Neuronal stem cell (in vitro differentiated cells): ENCODE measurements around the gene SHANK3.
A peak's percentile ranks its signal among the peaks of the same experiment; 100 is the strongest.

Source experiments
- DNase-seq: peaks from one replicate; pipeline ENCODE4 v3.0.0-alpha.2; 2013; ENCODE audit warnings: low spot score
- H2AFZ ChIP-seq: one replicate; pipeline ENCODE4 v1.6.1; 2013; ENCODE audit warnings: mild to moderate bottlenecking, low read length, inconsistent platforms
- H2AK5ac ChIP-seq: 2 replicates; pipeline ENCODE4 v1.6.1; 2013; ENCODE audit warnings: low read depth, mild to moderate bottlenecking, inconsistent platforms, low read length, moderate library complexity, mixed read lengths
- H2BK120ac ChIP-seq: 2 replicates; pipeline ENCODE4 v1.6.1; 2013; ENCODE audit warnings: low read depth, mild to moderate bottlenecking, inconsistent platforms, low read length, moderate library complexity, mixed read lengths
- H2BK12ac ChIP-seq: one replicate; pipeline ENCODE4 v1.6.1; 2013; ENCODE audit warnings: low read length, inconsistent platforms
- H2BK15ac ChIP-seq: 2 replicates; pipeline ENCODE4 v1.6.1; 2013; ENCODE audit warnings: mild to moderate bottlenecking, low read length, inconsistent platforms, mixed read lengths
- H2BK5ac ChIP-seq: one replicate; pipeline ENCODE4 v1.6.1; 2013; ENCODE audit warnings: inconsistent platforms, mild to moderate bottlenecking, low read length, moderate library complexity
- H3K14ac ChIP-seq: one replicate; pipeline ENCODE4 v1.6.1; 2013; ENCODE audit warnings: low read length, inconsistent platforms
- H3K18ac ChIP-seq: 2 replicates; pipeline ENCODE4 v1.6.1; 2013; ENCODE audit warnings: low read length, inconsistent platforms
- H3K23ac ChIP-seq: 2 replicates; pipeline ENCODE4 v1.6.1; 2013; ENCODE audit warnings: low read depth, mild to moderate bottlenecking, mixed read lengths, low read length, inconsistent platforms; ENCODE audit not compliant: poor library complexity
- H3K27ac ChIP-seq: replicated peaks from 3 replicates; pipeline ENCODE4 v1.5.1; 2013; ENCODE audit warnings: low read length, inconsistent platforms
- H3K27me3 ChIP-seq, 3 experiments: 2 replicates each; pipeline ENCODE4 v1.6.1; 2013; ENCODE audit warnings: low read length in 3 of 3, mild to moderate bottlenecking in 2 of 3, inconsistent platforms in 1 of 3, low read depth in 1 of 3, mixed read lengths in 1 of 3, moderate library complexity in 1 of 3; ENCODE audit not compliant: control insufficient read depth in 3 of 3, insufficient read depth in 3 of 3
- H3K36me3 ChIP-seq, 2 donors: replicated peaks in 1 of 2; 2 replicates each; pipeline ENCODE4 v1.6.1; 2013; ENCODE audit warnings: low read length in 2 of 2; ENCODE audit not compliant: control insufficient read depth in 2 of 2, insufficient read depth in 2 of 2
- H3K4ac ChIP-seq: 2 replicates; pipeline ENCODE4 v1.6.1; 2013; ENCODE audit warnings: inconsistent platforms, mild to moderate bottlenecking, low read length, moderate library complexity
- H3K4me1 ChIP-seq, 2 donors: 1 replicate in 1 of 2; 2 replicates in 1 of 2; pipeline ENCODE4 v1.6.1; 2013; ENCODE audit warnings: low read length in 2 of 2, low read depth in 1 of 2; ENCODE audit not compliant: control insufficient read depth in 2 of 2, insufficient read depth in 1 of 2
- H3K4me2 ChIP-seq: one replicate; pipeline ENCODE4 v1.6.1; 2013; ENCODE audit warnings: mild to moderate bottlenecking, low read length, inconsistent platforms; ENCODE audit not compliant: insufficient read depth, poor library complexity, severe bottlenecking
- H3K4me3 ChIP-seq, 2 donors: 2 replicates each; pipeline ENCODE4 v1.5.1; 2013; ENCODE audit warnings: low read length in 2 of 2, mild to moderate bottlenecking in 2 of 2, inconsistent platforms in 1 of 2, moderate library complexity in 1 of 2
- H3K79me1 ChIP-seq: one replicate; pipeline ENCODE4 v1.6.1; 2013; ENCODE audit warnings: low read depth, mild to moderate bottlenecking, inconsistent platforms, low read length, moderate library complexity
- H3K9ac ChIP-seq: one replicate; pipeline ENCODE4 v1.6.1; 2013; ENCODE audit warnings: mild to moderate bottlenecking, low read depth, low read length, inconsistent platforms; ENCODE audit not compliant: poor library complexity
- H3K9me3 ChIP-seq, 2 donors: replicated peaks in 1 of 2; 2 replicates each; pipeline versions ENCODE3 to v1.6.1; 2013; ENCODE audit warnings: low read length in 2 of 2, mild to moderate bottlenecking in 2 of 2, inconsistent platforms in 1 of 2, low read depth in 1 of 2, mixed read lengths in 1 of 2, moderate library complexity in 1 of 2; ENCODE audit not compliant: control insufficient read depth in 2 of 2, insufficient read depth in 1 of 2
- H4K8ac ChIP-seq: one replicate; pipeline ENCODE4 v1.6.1; 2013; ENCODE audit warnings: low read depth, mild to moderate bottlenecking, inconsistent platforms, low read length, moderate library complexity
- H4K91ac ChIP-seq: one replicate; pipeline ENCODE4 v1.6.1; 2013; ENCODE audit warnings: low read length, low read depth, mild to moderate bottlenecking, inconsistent platforms; ENCODE audit not compliant: poor library complexity
- WGBS, 2 donors: extraction: QIAGEN DNeasy Blood & Tissue Kit; methylation state at CpG; one replicate each; pipeline ENCODE4 v1.1.7; 2013; ENCODE audit warnings: missing lambda C conversion rate in 2 of 2, mixed read lengths in 1 of 2; ENCODE audit not compliant: insufficient read length in 2 of 2, insufficient replicate concordance in 1 of 2; ENCODE audit errors: extremely low coverage in 2 of 2; 5-methylcytosine and 5-hydroxymethylcytosine counted together

Gene SHANK3

GRCh38 chr22:50684986-50685385 is 12.4 kb downstream of the SHANK3 start:
- H2AFZ ChIP-seq: no peak overlapping the region
- no peak overlapping the region for H4K8ac ChIP-seq
- H2BK15ac ChIP-seq: no peak overlapping the region
- H3K9me3 ChIP-seq: peaks cover 0 to 6% of the 10 kb centered on the region in 2 donors
- peaks cover 6% of the 10 kb centered on the region for H3K79me1 ChIP-seq
- H3K23ac ChIP-seq: no peak overlapping the region
- no peak overlapping the region for H2BK120ac ChIP-seq
- H3K4me3 ChIP-seq: no peak overlapping the region
- WGBS, 2 donors: no CpG with 5 or more reads among the region's 10 CpGs
- DNase-seq: no peak
- H2BK5ac ChIP-seq: no peak overlapping the region
- H3K36me3 ChIP-seq: peaks cover 10 to 25% of the 10 kb centered on the region in 2 donors
- no peak overlapping the region for H3K4ac ChIP-seq
- no peak overlapping the region for H2AK5ac ChIP-seq
- no peak overlapping the region for H3K9ac ChIP-seq
- no peaks in the 10 kb centered on the region for H3K27me3 ChIP-seq
- no peak overlapping the region for H3K27ac ChIP-seq
- H3K14ac ChIP-seq: no peak overlapping the region
- no peak overlapping the region for H2BK12ac ChIP-seq
- H3K4me2 ChIP-seq: no peak overlapping the region
- H4K91ac ChIP-seq: no peak overlapping the region
- no peaks in the 10 kb centered on the region for H3K4me1 ChIP-seq
- H3K18ac ChIP-seq: no peak overlapping the region

DNA sequence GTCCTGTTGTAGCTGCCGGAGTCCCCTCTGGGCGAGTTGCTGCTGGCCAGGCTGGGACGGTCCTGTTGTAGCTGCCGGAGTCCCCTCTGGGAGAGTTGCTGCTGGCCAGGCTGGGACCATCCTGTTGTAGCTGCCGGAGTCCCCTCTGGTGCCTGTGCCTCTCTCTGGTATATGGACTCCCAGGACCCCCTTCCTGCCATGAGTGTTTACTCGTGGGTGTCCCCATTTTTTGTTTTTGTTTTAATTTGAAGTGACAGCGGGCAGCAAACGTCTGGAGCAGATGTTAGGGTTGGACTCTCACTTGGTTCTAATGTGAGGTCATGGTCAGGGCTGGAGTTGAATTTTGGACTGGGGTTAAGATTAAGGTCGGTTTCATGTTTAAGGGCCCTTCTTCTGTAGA is 14.2 kb downstream of the SHANK3 start:
- Histone ChIP-seq H3K4me3 (no peak overlapping the region), H2AFZ (no peak overlapping the region), H3K14ac (no peak overlapping the region), H3K4ac (no peak overlapping the region), H3K36me3 (peaks cover 6 to 25% of the 10 kb centered on the region in 2 donors), H3K9me3 (peaks cover 0 to 6% of the 10 kb centered on the region in 2 donors), H4K8ac (no peak overlapping the region), H2BK12ac (no peak overlapping the region), H2AK5ac (no peak overlapping the region), H2BK120ac (no peak overlapping the region), H3K9ac (no peak overlapping the region), H2BK5ac (no peak overlapping the region), H3K79me1 (peaks cover 5% of the 10 kb centered on the region), H4K91ac (no peak overlapping the region), H3K4me1 (no peaks in the 10 kb centered on the region), H3K4me2 (no peak overlapping the region), H2BK15ac (no peak overlapping the region), H3K27me3 (no peaks in the 10 kb centered on the region), H3K23ac (no peak overlapping the region), H3K27ac (no peak overlapping the region), H3K18ac (no peak overlapping the region)
- no peak for DNase-seq
- WGBS, 2 donors: no CpG with 5 or more reads among the region's 9 CpGs

DNA sequence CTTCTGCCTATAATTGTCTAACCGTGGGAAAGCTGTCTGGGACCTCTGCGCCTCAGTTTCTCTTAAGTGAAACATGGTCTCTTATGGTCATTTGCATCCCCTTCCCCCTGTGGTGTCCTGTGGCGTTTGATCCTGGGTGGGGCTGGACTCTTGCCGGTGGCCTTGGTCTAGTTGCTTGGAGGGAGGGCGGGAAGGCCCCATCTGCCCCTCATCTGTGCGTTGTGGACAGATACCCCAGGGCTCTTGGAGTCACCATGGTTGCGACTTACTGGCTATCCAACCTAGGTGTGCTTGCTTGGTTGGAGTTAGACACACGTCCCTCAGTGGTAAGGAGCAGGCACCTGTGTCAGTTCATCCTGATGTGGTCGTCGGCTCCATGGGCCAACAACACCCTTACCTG is 15.2 kb downstream of the SHANK3 start:
- Histone ChIP-seq H3K4me3 (no peak overlapping the region), H4K8ac (no peak overlapping the region), H4K91ac (no peak overlapping the region), H3K27ac (no peak overlapping the region), H2AK5ac (no peak overlapping the region), H2BK15ac (no peak overlapping the region), H3K18ac (no peak overlapping the region), H2BK120ac (no peak overlapping the region), H3K9ac (no peak overlapping the region), H3K4me2 (no peak overlapping the region), H3K4ac (no peak overlapping the region), H2BK12ac (no peak overlapping the region), H3K23ac (no peak overlapping the region), H3K9me3 (peaks cover 0 to 6% of the 10 kb centered on the region in 2 donors), H3K14ac (no peak overlapping the region), H3K79me1 (peaks cover 5% of the 10 kb centered on the region), H3K36me3 (peaks cover 6 to 23% of the 10 kb centered on the region in 2 donors), H2AFZ (no peak overlapping the region), H2BK5ac (no peak overlapping the region), H3K4me1 (no peaks in the 10 kb centered on the region), H3K27me3 (no peaks in the 10 kb centered on the region)
- DNase-seq: no peak
- no CpG with 5 or more reads among the region's 10 CpGs for WGBS, 2 donors

GRCh38 chr22:50688448-50688847 is 15.8 kb downstream of the SHANK3 start:
- peaks cover 3% of the 10 kb centered on the region for H3K79me1 ChIP-seq
- H3K36me3 ChIP-seq: peaks cover 3 to 19% of the 10 kb centered on the region in 2 donors
- no peak overlapping the region for H3K4me2 ChIP-seq
- H3K4me3 ChIP-seq: peak overlapping the region in 1 of 2 donors; percentile 51
- no peak overlapping the region for H3K14ac ChIP-seq
- H4K91ac ChIP-seq: no peak overlapping the region
- no peak overlapping the region for H3K27ac ChIP-seq
- no peak overlapping the region for H2BK12ac ChIP-seq
- no peak overlapping the region for H2BK5ac ChIP-seq
- WGBS, 2 donors: no CpG with 5 or more reads among the region's 5 CpGs
- no peak overlapping the region for H4K8ac ChIP-seq
- peaks cover 0 to 6% of the 10 kb centered on the region in 2 donors for H3K9me3 ChIP-seq
- H3K18ac ChIP-seq: no peak overlapping the region
- H2BK120ac ChIP-seq: no peak overlapping the region
- no peak overlapping the region for H3K23ac ChIP-seq
- no peak overlapping the region for H2BK15ac ChIP-seq
- no peaks in the 10 kb centered on the region for H3K4me1 ChIP-seq
- no peak overlapping the region for H2AFZ ChIP-seq
- H2AK5ac ChIP-seq: no peak overlapping the region
- no peaks in the 10 kb centered on the region for H3K27me3 ChIP-seq
- no peak for DNase-seq
- H3K4ac ChIP-seq: no peak overlapping the region
- H3K9ac ChIP-seq: no peak overlapping the region
